ENCODE measurements around the gene CAPN7.

DNA sequence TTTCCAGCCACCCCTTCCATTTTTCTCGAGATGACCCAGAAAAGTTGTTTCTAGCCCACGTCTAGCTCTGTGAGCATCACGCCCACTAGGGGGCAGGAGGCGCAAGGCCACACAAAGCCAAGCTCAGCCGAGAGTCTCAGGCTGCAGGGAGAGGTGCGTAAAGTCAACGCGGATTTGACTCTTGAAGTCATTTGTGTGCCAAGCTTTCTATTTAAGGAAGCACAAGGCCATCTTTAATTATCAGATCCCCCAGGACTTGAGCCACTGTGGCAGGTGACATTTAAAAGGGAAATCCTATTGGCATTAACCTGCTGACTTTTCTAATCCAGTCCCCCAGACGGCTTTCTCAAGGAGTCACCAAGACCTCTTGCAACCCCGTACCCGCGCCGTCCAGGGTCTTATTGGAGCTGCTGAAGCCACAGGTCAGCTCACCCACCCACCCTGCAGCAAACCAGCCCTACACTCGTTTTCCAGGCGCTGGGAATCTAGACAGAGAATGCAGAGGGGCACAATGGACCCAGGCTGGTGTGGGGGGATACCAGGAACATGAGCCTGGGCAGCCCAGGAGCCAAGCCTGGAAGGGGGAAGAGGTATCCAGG, 62.1 kb downstream of the CAPN7 start:
- no peak for TF ChIP-seq EZH2 (IDR thresholded peaks at IDR 0.05)
- peak; percentile 99 for TF ChIP-seq RAD21 (IDR thresholded peaks at IDR 0.05; ENCODE audit: low read depth)
- TF ChIP-seq, protein P1, sequence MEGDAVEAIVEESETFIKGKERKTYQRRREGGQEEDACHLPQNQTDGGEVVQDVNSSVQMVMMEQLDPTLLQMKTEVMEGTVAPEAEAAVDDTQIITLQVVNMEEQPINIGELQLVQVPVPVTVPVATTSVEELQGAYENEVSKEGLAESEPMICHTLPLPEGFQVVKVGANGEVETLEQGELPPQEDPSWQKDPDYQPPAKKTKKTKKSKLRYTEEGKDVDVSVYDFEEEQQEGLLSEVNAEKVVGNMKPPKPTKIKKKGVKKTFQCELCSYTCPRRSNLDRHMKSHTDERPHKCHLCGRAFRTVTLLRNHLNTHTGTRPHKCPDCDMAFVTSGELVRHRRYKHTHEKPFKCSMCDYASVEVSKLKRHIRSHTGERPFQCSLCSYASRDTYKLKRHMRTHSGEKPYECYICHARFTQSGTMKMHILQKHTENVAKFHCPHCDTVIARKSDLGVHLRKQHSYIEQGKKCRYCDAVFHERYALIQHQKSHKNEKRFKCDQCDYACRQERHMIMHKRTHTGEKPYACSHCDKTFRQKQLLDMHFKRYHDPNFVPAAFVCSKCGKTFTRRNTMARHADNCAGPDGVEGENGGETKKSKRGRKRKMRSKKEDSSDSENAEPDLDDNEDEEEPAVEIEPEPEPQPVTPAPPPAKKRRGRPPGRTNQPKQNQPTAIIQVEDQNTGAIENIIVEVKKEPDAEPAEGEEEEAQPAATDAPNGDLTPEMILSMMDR (IDR thresholded peaks at IDR 0.05 in 2 of 3, conservative IDR thresholded peaks at IDR 0.05 in 1 of 3; ENCODE audit: borderline replicate concordance in 1 of 3, insufficient read depth in 1 of 3, low read depth in 2 of 3, low read length in 2 of 3) = peak; percentile 95 to 97 (median 96)
- no peak for TF ChIP-seq POLR2AphosphoS5 (IDR thresholded peaks at IDR 0.05; ENCODE audit: low read depth, low read length)
- no peak for TF ChIP-seq SRF (IDR thresholded peaks at IDR 0.05; ENCODE audit: low read depth)
- TF ChIP-seq, protein P2, sequence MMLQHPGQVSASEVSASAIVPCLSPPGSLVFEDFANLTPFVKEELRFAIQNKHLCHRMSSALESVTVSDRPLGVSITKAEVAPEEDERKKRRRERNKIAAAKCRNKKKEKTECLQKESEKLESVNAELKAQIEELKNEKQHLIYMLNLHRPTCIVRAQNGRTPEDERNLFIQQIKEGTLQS (IDR thresholded peaks at IDR 0.05) = no peak
- TF ChIP-seq, protein P3, sequence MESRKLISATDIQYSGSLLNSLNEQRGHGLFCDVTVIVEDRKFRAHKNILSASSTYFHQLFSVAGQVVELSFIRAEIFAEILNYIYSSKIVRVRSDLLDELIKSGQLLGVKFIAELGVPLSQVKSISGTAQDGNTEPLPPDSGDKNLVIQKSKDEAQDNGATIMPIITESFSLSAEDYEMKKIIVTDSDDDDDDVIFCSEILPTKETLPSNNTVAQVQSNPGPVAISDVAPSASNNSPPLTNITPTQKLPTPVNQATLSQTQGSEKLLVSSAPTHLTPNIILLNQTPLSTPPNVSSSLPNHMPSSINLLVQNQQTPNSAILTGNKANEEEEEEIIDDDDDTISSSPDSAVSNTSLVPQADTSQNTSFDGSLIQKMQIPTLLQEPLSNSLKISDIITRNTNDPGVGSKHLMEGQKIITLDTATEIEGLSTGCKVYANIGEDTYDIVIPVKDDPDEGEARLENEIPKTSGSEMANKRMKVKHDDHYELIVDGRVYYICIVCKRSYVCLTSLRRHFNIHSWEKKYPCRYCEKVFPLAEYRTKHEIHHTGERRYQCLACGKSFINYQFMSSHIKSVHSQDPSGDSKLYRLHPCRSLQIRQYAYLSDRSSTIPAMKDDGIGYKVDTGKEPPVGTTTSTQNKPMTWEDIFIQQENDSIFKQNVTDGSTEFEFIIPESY (IDR thresholded peaks at IDR 0.05; ENCODE audit: extremely low read depth, insufficient replicate concordance, low read length) = no peak
- TF ChIP-seq ZFX (IDR thresholded peaks at IDR 0.05) = no peak
- no peak for TF ChIP-seq SIN3A (IDR thresholded peaks at IDR 0.05; ENCODE audit: low read depth)
- TF ChIP-seq YY1 (IDR thresholded peaks at IDR 0.05; ENCODE audit: extremely low read depth, insufficient replicate concordance, low read depth, low read length) = peak; percentile 68
- no peak for TF ChIP-seq POLR2A (IDR thresholded peaks at IDR 0.05; ENCODE audit: borderline replicate concordance, extremely low read depth, insufficient read depth, insufficient read length)
- TF ChIP-seq JUND (IDR thresholded peaks at IDR 0.05) = no peak
- no peak for TF ChIP-seq FOSL1 (IDR thresholded peaks at IDR 0.05; ENCODE audit: low read depth)
- TF ChIP-seq TCF7L2 (IDR thresholded peaks at IDR 0.05; ENCODE audit: borderline replicate concordance, extremely low read depth, insufficient read depth, insufficient read length) = no peak
